Fibroblast of the aortic adventitia (primary cell): ENCODE results near the gene RAB40B. TPM values are rescaled to one million over a fixed set of nuclear protein-coding genes. Genes with fewer than 3 reads are reported as not detected.

Experiments
- DNase-seq: peaks from one replicate; pipeline ENCODE4 v3.0.0-alpha.2; 2010; ENCODE audit warnings: low read depth
- H3K4me3 ChIP-seq: 2 replicates; pipeline ENCODE4 v1.5.1; 2011; ENCODE audit warnings: low read depth, mild to moderate bottlenecking, control low read depth, low read length, moderate library complexity
- CTCF ChIP-seq: IDR thresholded peaks from 2 replicates; pipeline ENCODE4 v1.5.1; 2011; ENCODE audit warnings: mild to moderate bottlenecking, low read length, control low read depth, inconsistent platforms; ENCODE audit not compliant: insufficient read depth
- total RNA-seq: library from RNA; depleted of rRNA; stranded (reverse); fragments of >200 nt; gene quantifications from 2 replicates; pipeline ENCODE4 v1.2.3, GENCODE V29; 2012; ENCODE audit warnings: low replicate concordance

RAB40B gene
- total RNA-seq, 1 donor = 8.4 TPM

DNA sequence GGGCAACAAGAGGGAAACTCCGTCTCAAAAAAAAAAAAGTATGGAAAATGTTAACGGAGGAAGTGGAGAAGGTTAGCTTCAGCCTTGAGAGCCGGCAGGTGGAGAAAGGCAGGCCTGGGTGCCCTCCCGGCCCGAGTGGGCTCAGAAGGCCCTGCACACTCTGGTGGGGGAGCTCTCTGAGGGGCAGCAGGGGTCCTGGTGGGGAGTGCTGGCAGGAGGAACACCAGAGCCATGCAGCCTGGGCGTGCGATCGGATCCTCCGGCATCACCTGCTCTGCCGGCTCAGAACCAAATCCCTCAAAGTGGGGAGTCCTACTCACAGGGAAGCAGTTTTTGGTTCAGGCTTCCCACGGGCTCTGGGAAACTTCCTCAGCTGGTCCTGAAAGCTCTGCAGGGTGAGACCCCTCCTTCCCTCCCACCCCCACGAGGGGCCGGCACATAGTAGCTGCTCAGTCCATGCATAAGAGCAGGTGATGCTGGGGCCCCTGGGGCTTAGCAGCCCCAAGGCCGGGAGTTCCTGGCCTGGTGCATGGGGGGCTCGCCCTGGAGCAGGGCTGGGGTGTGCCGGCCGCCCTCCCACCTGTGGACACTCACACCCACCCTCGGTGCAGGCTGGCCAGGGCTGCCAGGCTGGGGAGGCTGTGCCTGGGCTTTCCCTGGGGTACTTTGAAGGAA, 38.1 kb upstream of the RAB40B start:
- TF ChIP-seq CTCF = no peak
- H3K4me3 ChIP-seq = no peak overlapping the region
- no peak for DNase-seq

DNA sequence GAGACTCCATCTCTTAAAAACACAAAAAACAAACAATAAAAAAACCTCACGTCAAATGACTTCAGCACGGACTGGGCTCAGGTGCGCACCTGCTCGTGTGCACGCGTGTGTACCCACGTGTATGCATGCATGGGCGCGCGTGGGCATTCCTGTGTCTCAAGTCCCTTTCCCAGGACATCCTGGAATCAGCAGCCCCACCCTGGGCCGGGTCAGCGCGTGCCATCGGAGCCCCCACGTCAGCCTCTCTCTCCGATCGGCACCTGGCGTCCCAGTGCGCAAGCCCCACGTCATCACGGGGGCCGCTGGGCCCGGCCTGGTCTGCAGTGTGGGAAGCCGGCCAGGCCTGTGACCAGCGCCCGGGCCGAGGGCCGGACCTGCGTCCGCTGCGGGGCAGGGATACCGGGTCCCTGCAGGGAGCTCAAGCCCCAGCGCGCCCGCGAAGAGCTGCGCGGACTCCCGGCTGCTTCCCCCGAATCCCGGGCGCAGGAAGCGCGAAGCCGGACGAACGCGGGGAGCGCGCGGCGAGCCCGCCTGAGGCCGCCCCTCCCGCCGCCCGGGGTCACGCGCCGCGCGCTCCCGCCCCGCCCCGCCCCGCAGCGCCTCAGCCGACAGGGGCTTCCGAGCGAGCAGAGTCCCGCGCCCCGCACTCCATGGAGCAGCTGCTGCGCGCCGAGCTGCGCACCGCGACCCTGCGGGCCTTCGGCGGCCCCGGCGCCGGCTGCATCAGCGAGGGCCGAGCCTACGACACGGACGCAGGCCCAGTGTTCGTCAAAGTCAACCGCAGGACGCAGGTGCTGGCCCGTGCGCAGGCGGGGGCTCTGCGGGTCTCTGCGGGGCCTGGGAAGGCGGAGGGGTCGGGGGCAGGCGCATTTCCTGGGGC, 36.7 kb upstream of the RAB40B start, which contains the start of gene FN3K:
Gene FN3K (plus strand): TSS at position 629 of the 880 bp plus-strand sequence. CDS start 22 bp downstream, at position 651.
- no peak for TF ChIP-seq CTCF
- peak; percentile 70 for DNase-seq
- H3K4me3 ChIP-seq = peak within 1 kb of the TSS; percentile 69

GRCh38 chr17:82732118-82732743, 33.7 kb upstream of the RAB40B start:
- DNase-seq = no peak
- TF ChIP-seq CTCF = no peak
- no peak overlapping the region for H3K4me3 ChIP-seq

DNA sequence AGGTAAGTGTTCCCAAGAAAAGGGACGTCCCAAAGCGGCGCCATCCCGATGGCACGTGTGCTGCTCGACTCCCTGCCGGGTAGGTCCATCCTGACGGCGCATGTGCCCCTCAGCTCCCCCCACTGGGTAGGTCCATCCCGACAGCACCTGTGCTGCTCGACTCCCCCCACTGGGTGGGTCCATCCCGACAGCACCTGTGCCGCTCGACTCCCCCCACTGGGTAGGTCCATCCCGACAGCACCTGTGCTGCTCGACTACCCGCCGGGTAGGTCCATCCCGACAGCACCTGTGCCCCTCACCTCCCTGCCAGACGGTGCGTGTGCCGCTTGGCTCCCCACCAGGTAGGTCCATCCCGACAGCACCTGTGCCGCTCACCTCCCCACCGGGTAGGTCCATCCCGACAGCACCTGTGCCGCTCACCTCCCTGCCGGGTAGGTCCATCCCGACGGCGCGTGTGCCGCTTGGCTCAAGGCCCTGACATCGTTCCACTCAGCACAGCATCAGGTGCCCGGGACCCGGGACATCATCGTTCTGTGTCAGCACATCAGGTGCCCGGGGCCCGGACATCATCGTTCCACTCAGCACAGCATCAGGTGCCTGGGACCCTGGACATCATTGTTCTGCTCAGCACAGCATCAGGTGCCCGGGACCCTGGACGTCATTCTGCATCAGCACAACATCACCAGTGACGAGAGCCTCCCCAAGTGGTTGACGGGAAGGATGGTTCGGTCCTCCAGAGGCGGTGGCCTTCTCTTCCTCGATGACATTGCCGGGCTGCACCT, 31.2 kb upstream of the RAB40B start:
- no peak for TF ChIP-seq CTCF
- no peak for DNase-seq
- no peak overlapping the region for H3K4me3 ChIP-seq

DNA sequence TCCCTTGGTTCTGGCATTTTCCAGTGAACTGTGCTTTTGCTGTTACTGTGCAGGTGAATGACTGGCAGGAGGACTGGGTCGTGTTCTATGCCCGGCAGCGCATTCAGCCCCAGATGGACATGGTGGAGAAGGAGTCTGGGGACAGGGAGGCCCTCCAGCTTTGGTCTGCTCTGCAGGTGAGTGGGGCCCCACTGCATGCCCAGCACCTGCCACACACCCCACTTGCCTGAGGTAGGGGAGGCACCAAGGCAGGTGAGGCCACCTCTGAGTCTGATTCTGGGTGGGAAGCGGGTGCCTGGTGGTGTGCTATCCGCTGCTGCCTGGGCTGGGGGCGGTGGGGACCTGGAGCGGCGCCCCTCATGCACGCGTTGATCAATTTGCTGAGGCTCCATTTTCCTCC, 27.9 kb upstream of the RAB40B start:
- no peak for TF ChIP-seq CTCF
- DNase-seq = no peak
- no peak overlapping the region for H3K4me3 ChIP-seq

GRCh38 chr17:82723169-82723807, 24.8 kb upstream of the RAB40B start:
- H3K4me3 ChIP-seq = no peak overlapping the region
- no peak for DNase-seq
- TF ChIP-seq CTCF = no peak
